Stimulated activated naive CD4-positive, alpha-beta T cell (primary cell): ENCODE data around the gene ERC2.

Experiments
- DNase-seq, 6 experiments: peaks; one replicate each; lab custom pipeline; 2025; lab: John Stamatoyannopoulos, UW

Gene ERC2

GRCh38 chr3:56253941-56254665 is 214.2 kb downstream of the ERC2 start:
- no peak for DNase-seq

- peak in 1 of 6 experiments; percentile 7 for DNase-seq
Observed at GRCh38 chr3:56251343-56251945, 216.8 kb downstream of the ERC2 start.

- DNase-seq: no peak
Observed at GRCh38 chr3:56248021-56248420, 220.2 kb downstream of the ERC2 start.

- no peak for DNase-seq
Observed at GRCh38 chr3:56238299-56238698, 230.0 kb downstream of the ERC2 start.

GRCh38 chr3:56233742-56234141 is 234.5 kb downstream of the ERC2 start:
- DNase-seq: no peak

- no peak for DNase-seq
Observed at GRCh38 chr3:56229311-56229710, 239.0 kb downstream of the ERC2 start.

GRCh38 chr3:56222866-56223265 is 245.4 kb downstream of the ERC2 start:
- no peak for DNase-seq

GRCh38 chr3:56219894-56220805 is 248.1 kb downstream of the ERC2 start:
- DNase-seq: no peak

GRCh38 chr3:56209982-56210751 is 258.1 kb downstream of the ERC2 start:
- DNase-seq: no peak

- no peak for DNase-seq
Observed at GRCh38 chr3:56207922-56208321, 260.3 kb downstream of the ERC2 start.

- no peak for DNase-seq
Observed at GRCh38 chr3:56205406-56205805, 262.9 kb downstream of the ERC2 start.

- DNase-seq: no peak
Observed at GRCh38 chr3:56202997-56203396, 265.3 kb downstream of the ERC2 start.

- DNase-seq: no peak
Observed at GRCh38 chr3:56201407-56201806, 266.9 kb downstream of the ERC2 start.

GRCh38 chr3:56200251-56200650 is 268.0 kb downstream of the ERC2 start:
- no peak for DNase-seq

- DNase-seq: no peak
Observed at GRCh38 chr3:56197991-56198390, 270.3 kb downstream of the ERC2 start.

GRCh38 chr3:56197259-56197965 is 270.9 kb downstream of the ERC2 start:
- no peak for DNase-seq

- DNase-seq: no peak
Observed at GRCh38 chr3:56196700-56197099, 271.6 kb downstream of the ERC2 start.

- DNase-seq: no peak
Observed at GRCh38 chr3:56193519-56193918, 274.7 kb downstream of the ERC2 start.

GRCh38 chr3:56192001-56192400 is 276.3 kb downstream of the ERC2 start:
- DNase-seq: no peak

- DNase-seq: no peak
Observed at GRCh38 chr3:56190771-56191305, 277.4 kb downstream of the ERC2 start.

GRCh38 chr3:56190130-56190529 is 278.1 kb downstream of the ERC2 start:
- DNase-seq: no peak
